Stimulated activated naive CD8-positive, alpha-beta T cell treated with anti-CD3 and anti-CD28 coated beads, Interleukin-15, amount 100 ng/mL, for 72 hours (primary cell): Measurements from ENCODE around the gene ARMC9.
"Not testable (repeated sequence)": the region's sequence is repeated elsewhere in the genome, so short reads cannot be mapped to it uniquely, and the experiment has no call there.

Experiments used
- ATAC-seq: fragments of 150-1000 bp; cut with Tn5 transposase; 2 replicates; pipeline ENCODE4 v1.10.0; 2021; ENCODE audit warnings: mild to moderate bottlenecking, moderate library complexity
- DNase-seq, 2 donors: peaks; one replicate each; pipeline ENCODE4 v3.0.0; 2021 to 2022
- H3K27ac Mint-ChIP-seq, 2 donors: one replicate each; pipeline ENCODE4 v1.8.0; 2022; ENCODE audit warnings: mild to moderate bottlenecking in 2 of 2, mixed read lengths in 2 of 2, moderate library complexity in 2 of 2
- H3K27me3 Mint-ChIP-seq: one replicate; pipeline ENCODE4 v1.8.0; 2022; ENCODE audit warnings: mixed read lengths
- H3K4me1 Mint-ChIP-seq: one replicate; pipeline ENCODE4 v1.8.0; 2022; ENCODE audit warnings: mild to moderate bottlenecking, mixed read lengths
- H3K4me3 Mint-ChIP-seq, 2 donors: one replicate each; pipeline ENCODE4 v1.8.0; 2022; ENCODE audit warnings: mild to moderate bottlenecking in 2 of 2, mixed read lengths in 2 of 2, moderate library complexity in 1 of 2
- H3K9me3 Mint-ChIP-seq, 2 donors: one replicate each; pipeline ENCODE4 v1.8.0; 2022; ENCODE audit warnings: mixed read lengths in 2 of 2

Gene ARMC9

GRCh38 chr2:231336700-231337099, 138.3 kb downstream of the ARMC9 start:
- H3K4me3 Mint-ChIP-seq: no peak overlapping the region
- ATAC-seq (no peak), DNase-seq (no peak)
- H3K27me3 Mint-ChIP-seq: no peaks in the 10 kb centered on the region
- H3K4me1 Mint-ChIP-seq: no peaks in the 10 kb centered on the region
- no peak overlapping the region for H3K27ac Mint-ChIP-seq
- H3K9me3 Mint-ChIP-seq: no peaks in the 10 kb centered on the region

- no peaks in the 10 kb centered on the region for H3K4me1 Mint-ChIP-seq
- no peak for DNase-seq
- H3K27ac Mint-ChIP-seq: no peak overlapping the region
These were observed 139.7 kb downstream of the ARMC9 start for GRCh38 chr2:231337807-231338759.

GRCh38 chr2:231339316-231339715, 140.9 kb downstream of the ARMC9 start:
- Mint-ChIP-seq H3K4me3 (no peak overlapping the region), H3K9me3 (no peaks in the 10 kb centered on the region), H3K27me3 (no peaks in the 10 kb centered on the region), H3K4me1 (no peaks in the 10 kb centered on the region), H3K27ac (no peak overlapping the region)
- DNase-seq: no peak
- no peak for ATAC-seq

More at GRCh38 chr2:231337807-231338759, 139.7 kb downstream of the ARMC9 start:
- H3K27me3 Mint-ChIP-seq: no peaks in the 10 kb centered on the region
- no peak for ATAC-seq
- H3K9me3 Mint-ChIP-seq: no peaks in the 10 kb centered on the region
- no peak overlapping the region for H3K4me3 Mint-ChIP-seq

GRCh38 chr2:231341100-231341499, 142.7 kb downstream of the ARMC9 start:
- DNase-seq (no peak), ATAC-seq (no peak)
- Mint-ChIP-seq H3K4me1 (no peaks in the 10 kb centered on the region), H3K4me3 (no peak overlapping the region), H3K27ac (peak overlapping the region in 1 of 2 donors; percentile 68), H3K9me3 (no peaks in the 10 kb centered on the region), H3K27me3 (no peaks in the 10 kb centered on the region)

- no peak for DNase-seq
- Mint-ChIP-seq H3K27me3 (no peaks in the 10 kb centered on the region), H3K4me3 (no peak overlapping the region), H3K4me1 (no peaks in the 10 kb centered on the region), H3K27ac (no peak overlapping the region), H3K9me3 (no peaks in the 10 kb centered on the region)
- no peak for ATAC-seq
These were observed 143.8 kb downstream of the ARMC9 start for GRCh38 chr2:231342061-231342711.

- H3K27me3 Mint-ChIP-seq: no peaks in the 10 kb centered on the region
- H3K4me1 Mint-ChIP-seq: no peaks in the 10 kb centered on the region
- DNase-seq: no peak
- no peak overlapping the region for H3K4me3 Mint-ChIP-seq
- H3K9me3 Mint-ChIP-seq: no peaks in the 10 kb centered on the region
- no peak overlapping the region for H3K27ac Mint-ChIP-seq
- ATAC-seq: no peak
These were observed 144.7 kb downstream of the ARMC9 start for GRCh38 chr2:231343006-231343710.

GRCh38 chr2:231343988-231344387, 145.6 kb downstream of the ARMC9 start:
- H3K27me3 Mint-ChIP-seq: no peaks in the 10 kb centered on the region
- no peak overlapping the region for H3K27ac Mint-ChIP-seq
- DNase-seq: no peak
- H3K4me1 Mint-ChIP-seq: no peaks in the 10 kb centered on the region
- no peak for ATAC-seq
- H3K9me3 Mint-ChIP-seq: no peaks in the 10 kb centered on the region
- H3K4me3 Mint-ChIP-seq: no peak overlapping the region

GRCh38 chr2:231344851-231345250, 146.4 kb downstream of the ARMC9 start:
- DNase-seq: no peak
- Mint-ChIP-seq H3K4me1 (no peaks in the 10 kb centered on the region), H3K9me3 (no peaks in the 10 kb centered on the region), H3K4me3 (no peak overlapping the region), H3K27me3 (no peaks in the 10 kb centered on the region), H3K27ac (no peak overlapping the region)
- no peak for ATAC-seq

- DNase-seq (no peak), ATAC-seq (no peak)
- Mint-ChIP-seq H3K27me3 (no peaks in the 10 kb centered on the region), H3K9me3 (no peaks in the 10 kb centered on the region), H3K27ac (no peak overlapping the region), H3K4me3 (no peak overlapping the region), H3K4me1 (no peaks in the 10 kb centered on the region)
These were observed 148.7 kb downstream of the ARMC9 start for GRCh38 chr2:231347081-231347480.

- ATAC-seq (no peak), DNase-seq (no peak)
- Mint-ChIP-seq H3K9me3 (no peaks in the 10 kb centered on the region), H3K27ac (no peak overlapping the region), H3K4me1 (no peaks in the 10 kb centered on the region), H3K4me3 (no peak overlapping the region), H3K27me3 (no peaks in the 10 kb centered on the region)
These were observed 149.2 kb downstream of the ARMC9 start for GRCh38 chr2:231347638-231348037.

GRCh38 chr2:231348173-231348572, 149.7 kb downstream of the ARMC9 start:
- Mint-ChIP-seq H3K27ac (no peak overlapping the region), H3K4me3 (no peak overlapping the region), H3K27me3 (no peaks in the 10 kb centered on the region), H3K4me1 (no peaks in the 10 kb centered on the region), H3K9me3 (no peaks in the 10 kb centered on the region)
- DNase-seq: no peak
- ATAC-seq: no peak

- Mint-ChIP-seq H3K9me3 (no peaks in the 10 kb centered on the region), H3K4me1 (no peaks in the 10 kb centered on the region), H3K27me3 (no peaks in the 10 kb centered on the region), H3K4me3 (no peak overlapping the region), H3K27ac (no peak overlapping the region)
- DNase-seq: no peak
- no peak for ATAC-seq
These were observed 150.4 kb downstream of the ARMC9 start for GRCh38 chr2:231348704-231349373.

GRCh38 chr2:231349374-231349735, 150.9 kb downstream of the ARMC9 start:
- not testable (repeated sequence) for H3K9me3 Mint-ChIP-seq, ATAC-seq, H3K4me3 Mint-ChIP-seq, H3K27ac Mint-ChIP-seq, DNase-seq, H3K4me1 Mint-ChIP-seq, H3K27me3 Mint-ChIP-seq

- no peak overlapping the region for H3K4me3 Mint-ChIP-seq
- ATAC-seq (no peak), DNase-seq (no peak)
- H3K27me3 Mint-ChIP-seq: no peaks in the 10 kb centered on the region
- no peaks in the 10 kb centered on the region for H3K4me1 Mint-ChIP-seq
- H3K27ac Mint-ChIP-seq: no peak overlapping the region
- no peaks in the 10 kb centered on the region for H3K9me3 Mint-ChIP-seq
These were observed 153.2 kb downstream of the ARMC9 start for GRCh38 chr2:231351648-231352047.

GRCh38 chr2:231353469-231353868, 155.0 kb downstream of the ARMC9 start:
- H3K27ac Mint-ChIP-seq: no peak overlapping the region
- no peak overlapping the region for H3K4me3 Mint-ChIP-seq
- no peaks in the 10 kb centered on the region for H3K4me1 Mint-ChIP-seq
- no peaks in the 10 kb centered on the region for H3K9me3 Mint-ChIP-seq
- ATAC-seq (no peak), DNase-seq (no peak)
- H3K27me3 Mint-ChIP-seq: no peaks in the 10 kb centered on the region
